NCI-H748 (cell line): ENCODE data around the gene ELOVL4.

Experiments
- DNase-seq: peaks from one replicate; lab custom pipeline; 2025; ENCODE audit not compliant: unreplicated experiment; lab: John Stamatoyannopoulos, UW

ELOVL4 gene

GRCh38 chr6:79947191-79948186 lies at the start of gene ELOVL4:
ELOVL4 (minus strand) TSS chr6:79947553; CDS start chr6:79947279, 274 bp downstream.
- DNase-seq, result peak; percentile 95

- DNase-seq, result no peak
These were observed 46.6 kb upstream of the ELOVL4 start for GRCh38 chr6:79993911-79994309.

GRCh38 chr6:79993012-79993910 lies 45.9 kb upstream of the ELOVL4 start:
- DNase-seq, result no peak

GRCh38 chr6:79989641-79990040 lies 42.3 kb upstream of the ELOVL4 start:
- DNase-seq, result no peak

- DNase-seq, result no peak
These were observed 37.8 kb upstream of the ELOVL4 start for GRCh38 chr6:79985128-79985527.

- DNase-seq, result no peak
These were observed 36.9 kb upstream of the ELOVL4 start for GRCh38 chr6:79984261-79984660.

DNA sequence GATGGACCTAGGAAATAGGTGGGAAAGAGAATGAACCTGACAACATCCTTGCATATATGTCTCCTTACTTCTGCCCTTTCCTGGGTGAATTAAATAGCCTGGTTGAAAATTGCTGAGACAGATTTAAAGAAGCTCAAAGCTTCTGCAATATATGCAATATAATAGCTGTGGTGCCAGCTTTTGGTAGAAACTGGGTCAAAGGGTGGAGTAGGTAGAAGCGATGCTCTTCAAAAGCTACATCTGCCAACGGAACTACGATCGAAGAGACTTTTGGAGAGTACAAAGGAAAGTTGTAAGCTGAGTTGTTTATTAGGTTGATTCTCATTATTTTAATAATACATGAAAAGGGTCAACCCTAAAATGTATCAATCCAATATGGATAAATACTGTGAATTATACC lies 34.3 kb upstream of the ELOVL4 start:
- DNase-seq, result no peak

DNA sequence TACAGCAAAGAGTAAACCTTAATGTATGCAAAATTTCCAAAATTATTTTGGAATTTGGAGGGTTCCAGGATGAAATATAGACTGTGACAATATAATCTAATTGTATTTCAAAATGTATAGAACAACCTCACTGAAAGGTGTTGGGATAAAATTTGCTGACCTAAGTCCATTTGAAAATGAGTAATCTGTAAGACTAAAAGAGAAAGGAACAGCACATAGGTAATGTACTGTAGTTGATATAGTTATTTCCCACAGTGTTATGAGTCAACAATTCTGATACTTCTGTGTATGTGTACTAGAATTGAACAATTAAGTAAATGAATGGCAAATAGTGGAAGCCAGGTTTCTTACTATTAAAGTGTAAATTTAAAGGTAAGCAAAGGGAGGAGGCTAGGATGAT lies 23.8 kb upstream of the ELOVL4 start:
- DNase-seq, result no peak

DNA sequence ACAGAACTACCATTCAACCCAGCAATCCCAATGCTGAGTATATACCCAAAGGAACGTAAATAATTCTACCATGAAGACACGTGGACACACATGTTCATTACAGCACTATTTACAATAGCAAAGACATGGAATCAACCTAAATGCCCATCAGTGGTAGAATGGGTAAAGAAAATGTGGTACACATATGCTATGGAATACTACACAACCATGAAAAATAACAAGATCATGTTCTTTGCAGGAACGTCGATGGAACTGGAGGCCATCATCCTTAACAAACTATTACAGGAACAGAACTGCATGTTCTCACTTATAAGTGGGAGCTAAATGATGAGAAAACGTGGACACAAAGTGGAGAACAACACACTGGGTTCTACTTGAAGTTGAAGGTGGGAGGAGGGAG lies 22.4 kb upstream of the ELOVL4 start:
- no peak for DNase-seq

DNA sequence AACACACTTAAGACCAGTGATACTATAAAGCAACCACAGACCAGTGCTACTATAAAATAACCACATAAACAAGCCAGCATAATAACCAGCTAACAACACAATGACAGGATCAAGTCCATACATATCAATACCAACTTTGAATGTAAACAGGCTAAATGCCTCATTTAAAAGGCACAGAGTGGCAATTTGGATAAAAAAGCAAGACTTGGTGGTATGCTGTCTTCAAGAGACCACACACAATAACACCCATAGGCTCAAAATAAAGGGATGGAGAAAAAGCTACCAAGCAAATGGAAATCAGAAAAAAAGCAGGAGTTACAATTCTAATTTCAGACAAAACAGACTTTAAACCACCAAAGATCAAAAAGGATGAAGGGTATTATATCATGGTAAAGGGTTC lies 19.8 kb upstream of the ELOVL4 start:
- DNase-seq, result no peak

- no peak for DNase-seq
These were observed 17.3 kb upstream of the ELOVL4 start for GRCh38 chr6:79964607-79965081.

DNA sequence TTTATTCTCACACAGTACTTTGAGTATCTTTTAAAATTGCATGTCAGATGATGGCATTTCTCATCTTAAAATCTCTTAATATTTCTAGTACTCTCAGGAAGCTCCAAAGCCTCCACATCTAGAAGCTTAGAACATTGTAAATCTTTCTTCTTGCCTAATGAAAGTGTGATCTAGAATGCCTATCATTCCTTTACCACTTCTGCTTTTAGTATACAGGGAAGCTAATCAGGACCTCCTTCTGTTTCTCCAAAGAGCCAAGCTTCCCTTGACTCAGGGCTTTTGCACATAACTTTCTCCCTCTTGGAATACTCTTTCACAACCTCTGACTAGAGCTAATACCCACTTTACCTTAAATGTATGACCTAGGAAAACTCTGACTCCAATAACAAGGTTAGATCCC lies 7.5 kb upstream of the ELOVL4 start:
- no peak for DNase-seq

DNA sequence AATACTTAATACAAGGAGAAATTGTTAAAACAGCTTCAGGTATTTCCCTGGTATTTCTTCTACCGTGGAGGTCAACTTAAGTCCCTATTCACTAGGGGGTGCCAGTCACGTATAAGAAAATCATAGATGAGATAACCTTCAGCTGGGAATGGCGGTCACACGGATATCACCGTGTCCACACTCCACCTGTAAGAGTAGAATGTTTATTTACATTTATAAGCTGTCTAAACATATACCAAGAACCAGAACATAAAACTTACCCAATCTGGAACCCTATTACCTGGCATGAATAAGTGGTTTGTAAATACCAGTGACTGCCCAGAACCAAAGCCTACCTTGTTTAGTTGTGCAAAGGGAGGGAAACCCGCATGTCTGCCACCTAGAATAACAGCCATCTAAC lies 1.9 kb upstream of the ELOVL4 start:
- DNase-seq, result peak; percentile 92

DNA sequence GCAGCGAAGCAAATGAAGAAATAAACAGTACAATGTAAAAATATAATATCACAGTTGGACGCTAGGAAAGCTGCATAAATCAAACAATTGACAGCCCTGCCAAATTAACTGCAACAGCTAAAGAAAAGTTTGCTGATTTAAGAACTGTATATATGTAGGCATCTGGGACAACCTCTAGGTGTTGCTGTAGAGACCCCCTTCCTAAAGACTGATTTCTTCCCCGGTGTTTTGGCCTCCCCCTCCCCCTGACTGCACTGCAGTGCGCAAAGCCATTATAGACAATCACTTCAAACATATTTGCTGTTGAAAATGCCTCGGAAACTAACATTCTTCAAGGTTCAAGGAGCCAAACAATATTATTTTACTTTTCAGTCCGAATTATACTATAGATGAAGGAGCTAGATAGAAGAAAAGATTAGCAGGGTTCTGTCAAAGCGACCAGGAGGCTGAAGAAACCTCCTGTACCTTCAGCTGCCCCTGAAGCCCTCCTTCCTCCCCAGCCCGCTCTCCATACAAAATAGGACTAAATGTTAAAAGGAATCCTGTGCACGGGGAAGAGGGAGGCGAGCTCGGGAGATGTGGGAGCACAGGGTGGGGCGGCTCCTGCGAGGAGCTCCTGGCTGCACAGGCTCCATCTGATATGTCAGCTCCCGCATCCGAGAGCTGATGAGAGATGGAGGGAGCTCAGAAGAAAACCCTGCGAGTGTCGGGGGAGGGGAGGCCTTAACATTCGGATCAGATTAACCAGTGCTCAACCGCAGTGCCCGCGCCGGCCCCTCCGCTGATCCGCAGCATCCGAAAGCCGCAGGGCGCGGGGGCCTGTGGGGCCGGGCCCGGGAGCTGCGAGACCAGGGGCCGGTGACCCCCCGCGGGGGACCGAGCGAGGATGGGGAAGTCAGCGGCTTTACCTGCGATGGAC lies 822 bp downstream of the ELOVL4 start:
- DNase-seq, result peak; percentile 76

DNA sequence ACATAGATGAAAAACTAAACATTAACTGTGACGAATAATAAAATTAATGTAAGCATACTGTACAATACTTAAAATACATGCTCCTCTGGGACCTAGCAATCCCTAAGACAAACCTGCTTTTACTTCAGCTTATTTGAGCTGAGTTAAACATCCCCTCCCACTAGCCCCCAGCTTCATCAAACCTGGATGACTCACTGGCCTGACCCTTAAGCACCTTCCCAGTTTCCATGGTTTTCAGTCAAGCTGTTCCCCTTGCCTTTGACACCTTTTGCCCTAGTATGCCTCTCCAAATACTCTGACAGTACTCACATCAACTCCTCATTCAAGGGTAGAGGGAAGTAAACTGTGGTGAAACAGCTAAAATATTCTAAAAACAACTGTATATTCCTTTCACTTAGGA lies 4.2 kb downstream of the ELOVL4 start:
- no peak for DNase-seq

GRCh38 chr6:79941489-79942151 lies 5.7 kb downstream of the ELOVL4 start:
- DNase-seq, result no peak

DNA sequence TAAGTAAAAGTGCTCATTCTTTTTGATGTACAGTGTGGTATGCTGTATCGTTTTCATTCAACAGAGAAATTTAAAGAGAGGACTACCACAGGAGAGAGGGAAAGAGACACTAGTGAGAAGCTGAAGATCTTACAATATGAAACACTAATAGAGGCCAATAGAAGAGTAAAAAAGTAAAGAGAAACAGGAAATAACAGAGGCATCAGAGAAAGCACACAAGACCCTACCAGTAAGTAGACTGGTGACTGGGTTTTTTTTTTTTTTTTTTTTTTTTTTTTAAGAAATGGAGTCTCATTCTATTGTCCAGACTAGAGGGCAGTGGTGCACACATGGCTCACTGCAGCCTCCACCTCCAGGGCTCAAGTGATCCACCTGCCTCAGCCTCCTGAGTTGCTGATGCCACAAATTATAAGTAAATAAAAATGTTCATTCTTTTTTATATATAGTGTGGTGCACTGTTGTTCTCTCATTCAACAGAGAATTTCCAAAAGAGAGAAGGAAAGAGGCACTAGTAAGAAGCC lies 18.8 kb downstream of the ELOVL4 start:
- no peak for DNase-seq

DNA sequence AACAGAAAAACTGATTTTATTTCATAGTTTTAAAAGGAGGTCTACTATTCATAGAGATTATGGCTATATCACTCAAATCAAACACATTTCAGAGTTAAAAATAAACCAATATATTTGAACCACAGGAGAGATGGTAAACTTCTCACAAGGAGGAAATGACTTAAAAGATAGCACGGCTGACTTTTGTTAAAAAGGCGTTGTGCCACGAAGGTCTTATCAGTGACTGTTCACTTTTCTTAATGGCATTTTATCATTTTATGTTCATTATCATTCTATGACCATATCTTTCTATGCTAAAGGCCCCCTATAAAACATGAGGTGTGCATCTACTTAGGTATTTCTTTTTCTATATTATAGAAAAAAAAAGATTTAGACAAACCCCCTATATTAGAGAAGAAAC lies 19.6 kb downstream of the ELOVL4 start:
- no peak for DNase-seq

DNA sequence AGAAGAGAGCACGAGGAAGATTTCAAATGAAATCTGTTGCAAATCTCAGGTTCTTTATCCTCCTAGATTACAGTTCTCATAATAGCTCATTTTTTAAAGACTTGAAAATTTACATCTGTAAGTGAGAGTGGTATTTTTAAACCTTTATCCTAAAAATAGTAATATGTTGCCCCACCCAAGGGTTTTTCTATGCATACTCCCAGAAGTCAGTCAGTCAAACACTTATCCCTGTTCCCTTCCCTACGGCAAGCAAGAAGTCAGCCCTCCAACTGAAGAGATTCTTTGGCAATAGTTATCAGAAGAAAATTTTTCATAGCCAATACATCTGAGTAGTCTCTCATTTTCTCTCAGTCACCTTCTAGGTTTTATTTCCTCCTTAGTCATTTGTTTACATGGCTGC lies 24.1 kb downstream of the ELOVL4 start:
- DNase-seq, result no peak

- no peak for DNase-seq
These were observed 25.3 kb downstream of the ELOVL4 start for GRCh38 chr6:79922018-79922417.
